DOHH2 (cell line): ENCODE results near the gene PPM1N.

ENCODE experiments used
- EZH2phosphoT487 ChIP-seq: fragments of 200-600 bp; sonication (generic); IDR thresholded peaks from 2 replicates; pipeline ENCODE4 v1.6.1; 2017; ENCODE audit warnings: borderline replicate concordance, mild to moderate bottlenecking, antibody characterized with exemption, low read length, moderate library complexity, mixed read lengths
- TF ChIP-seq, protein P1 (sequence below): fragments of 200-600 bp; sonication (generic); IDR thresholded peaks from one replicate; pipeline ENCODE4 v1.5.1; 2014; ENCODE audit warnings: antibody characterized with exemption, mild to moderate bottlenecking, low read depth, low read length; ENCODE audit not compliant: poor library complexity, severe bottlenecking

DNA sequence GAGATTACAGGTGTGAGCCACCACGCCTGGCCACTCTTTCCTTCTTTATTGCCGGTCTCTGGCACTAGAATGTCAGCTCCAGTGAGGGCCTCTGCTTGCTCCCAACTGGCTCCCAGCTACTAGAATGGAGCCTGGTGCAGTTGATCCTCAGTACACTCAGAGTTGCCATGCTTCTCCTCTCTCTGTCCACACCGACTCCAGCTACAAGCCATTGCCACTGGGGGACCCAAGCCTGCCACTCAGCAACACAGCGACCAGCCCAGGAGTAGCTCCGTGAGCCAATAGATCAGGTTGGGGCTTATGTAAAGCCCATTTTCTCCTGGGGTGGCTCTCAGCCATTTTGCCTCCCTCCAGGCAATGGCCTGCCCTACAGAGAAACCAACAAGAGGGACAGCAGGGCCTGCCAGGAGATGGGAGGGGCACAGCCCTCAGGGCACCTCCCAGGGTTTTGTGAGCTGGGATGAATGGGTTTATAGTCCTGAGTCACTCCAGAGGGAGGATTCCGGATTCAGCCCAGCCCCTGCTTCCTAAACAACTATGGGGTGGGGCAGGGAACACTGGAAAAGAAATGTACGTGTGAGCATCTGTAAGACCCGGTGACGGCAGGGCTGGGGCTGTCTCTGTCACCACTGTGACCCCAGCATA is 49.8 kb downstream of the PPM1N start:
- TF ChIP-seq EZH2phosphoT487 = no peak
- TF ChIP-seq, protein P1, sequence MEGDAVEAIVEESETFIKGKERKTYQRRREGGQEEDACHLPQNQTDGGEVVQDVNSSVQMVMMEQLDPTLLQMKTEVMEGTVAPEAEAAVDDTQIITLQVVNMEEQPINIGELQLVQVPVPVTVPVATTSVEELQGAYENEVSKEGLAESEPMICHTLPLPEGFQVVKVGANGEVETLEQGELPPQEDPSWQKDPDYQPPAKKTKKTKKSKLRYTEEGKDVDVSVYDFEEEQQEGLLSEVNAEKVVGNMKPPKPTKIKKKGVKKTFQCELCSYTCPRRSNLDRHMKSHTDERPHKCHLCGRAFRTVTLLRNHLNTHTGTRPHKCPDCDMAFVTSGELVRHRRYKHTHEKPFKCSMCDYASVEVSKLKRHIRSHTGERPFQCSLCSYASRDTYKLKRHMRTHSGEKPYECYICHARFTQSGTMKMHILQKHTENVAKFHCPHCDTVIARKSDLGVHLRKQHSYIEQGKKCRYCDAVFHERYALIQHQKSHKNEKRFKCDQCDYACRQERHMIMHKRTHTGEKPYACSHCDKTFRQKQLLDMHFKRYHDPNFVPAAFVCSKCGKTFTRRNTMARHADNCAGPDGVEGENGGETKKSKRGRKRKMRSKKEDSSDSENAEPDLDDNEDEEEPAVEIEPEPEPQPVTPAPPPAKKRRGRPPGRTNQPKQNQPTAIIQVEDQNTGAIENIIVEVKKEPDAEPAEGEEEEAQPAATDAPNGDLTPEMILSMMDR = no peak
